GM12872 (cell line): ENCODE data around the gene RNF10.

Experiments used
- CTCF ChIP-seq: IDR thresholded peaks from 3 replicates; pipeline ENCODE4 v1.5.1; 2011; ENCODE audit warnings: low read depth, mild to moderate bottlenecking, low read length, moderate library complexity; ENCODE audit not compliant: insufficient read depth

Gene RNF10

GRCh38 chr12:120534703-120535655 is 823 bp downstream of the RNF10 start:
- no peak for TF ChIP-seq CTCF

GRCh38 chr12:120536064-120536791 is 2.1 kb downstream of the RNF10 start:
- TF ChIP-seq CTCF, result no peak

DNA sequence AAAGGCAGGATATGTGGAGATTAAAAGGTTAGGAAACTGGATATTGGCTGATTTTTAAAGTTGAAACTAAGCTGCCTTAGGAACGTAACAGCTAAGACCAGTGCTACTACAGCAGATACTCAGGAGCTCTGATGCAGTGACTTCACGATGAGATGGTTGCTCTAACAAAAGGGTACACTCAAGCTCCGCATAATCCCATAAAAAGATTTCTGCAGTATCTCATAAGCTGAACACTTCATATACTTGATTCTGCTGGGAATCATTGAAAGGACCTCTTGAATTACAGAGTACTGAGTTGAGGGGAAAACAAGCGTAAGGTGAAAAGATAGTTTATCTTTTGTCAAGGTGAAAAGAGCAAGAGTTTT is 3.7 kb downstream of the RNF10 start:
- no peak for TF ChIP-seq CTCF

DNA sequence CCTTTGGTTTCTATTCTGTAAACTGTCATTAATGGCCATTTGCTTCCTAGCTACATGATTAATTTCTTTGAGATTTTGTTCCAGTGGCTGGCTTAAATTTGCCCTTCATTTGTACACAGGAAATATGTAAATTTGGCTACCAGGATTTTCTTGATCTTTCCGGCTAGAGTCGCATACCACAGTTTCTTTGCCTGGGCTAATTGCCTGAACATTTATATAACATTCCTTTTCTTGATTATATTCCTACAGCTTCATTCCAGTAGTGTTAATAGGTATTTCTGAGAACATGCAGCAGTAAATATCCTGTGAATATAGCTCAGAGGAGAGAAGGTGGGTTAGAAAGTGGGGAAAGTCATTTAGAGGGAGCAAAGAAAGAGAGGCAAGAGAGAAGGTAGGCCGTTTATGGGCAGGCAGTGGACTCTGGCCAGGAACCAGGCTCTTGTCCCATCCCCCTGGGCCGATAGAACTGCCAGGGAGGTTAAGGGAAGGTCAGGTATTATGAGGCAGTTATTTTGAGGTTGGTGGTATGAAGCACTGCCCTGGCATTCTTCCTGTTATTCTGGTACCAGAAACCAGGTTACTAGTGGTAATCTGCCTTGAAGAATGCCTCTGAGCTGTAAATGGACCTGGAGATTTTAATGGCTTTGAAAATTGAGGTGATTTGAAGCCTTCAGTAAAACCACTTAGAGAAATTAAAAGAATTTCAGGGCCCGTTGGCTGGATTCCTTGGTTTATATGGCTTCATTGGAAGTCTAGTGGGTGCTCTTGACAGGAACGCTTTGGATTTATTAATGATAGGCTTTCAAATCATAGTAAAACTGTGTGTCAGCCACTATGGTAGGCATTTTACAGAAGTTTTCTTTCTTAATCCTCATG is 4.4 kb downstream of the RNF10 start:
- no peak for TF ChIP-seq CTCF

DNA sequence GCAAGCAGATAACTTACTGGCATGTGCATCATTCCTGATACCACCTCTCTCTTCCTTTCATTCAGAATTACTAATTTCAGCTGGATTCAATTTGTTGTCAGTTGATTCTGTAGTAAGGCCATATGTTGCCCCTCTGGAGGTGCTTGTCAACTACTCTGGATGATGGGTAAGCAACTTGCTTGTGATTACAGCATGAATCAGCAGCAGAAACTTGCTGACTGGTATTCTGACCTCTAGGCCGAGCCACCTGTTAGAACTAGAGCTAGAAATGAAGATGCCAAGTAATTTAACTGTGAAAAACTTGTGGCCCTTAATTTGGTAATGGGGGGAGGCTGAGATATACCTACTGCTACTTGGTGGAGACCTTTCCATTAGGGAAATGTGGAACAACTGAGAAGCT is 5.1 kb downstream of the RNF10 start:
- TF ChIP-seq CTCF, result no peak

GRCh38 chr12:120540445-120540844 is 6.3 kb downstream of the RNF10 start:
- no peak for TF ChIP-seq CTCF

DNA sequence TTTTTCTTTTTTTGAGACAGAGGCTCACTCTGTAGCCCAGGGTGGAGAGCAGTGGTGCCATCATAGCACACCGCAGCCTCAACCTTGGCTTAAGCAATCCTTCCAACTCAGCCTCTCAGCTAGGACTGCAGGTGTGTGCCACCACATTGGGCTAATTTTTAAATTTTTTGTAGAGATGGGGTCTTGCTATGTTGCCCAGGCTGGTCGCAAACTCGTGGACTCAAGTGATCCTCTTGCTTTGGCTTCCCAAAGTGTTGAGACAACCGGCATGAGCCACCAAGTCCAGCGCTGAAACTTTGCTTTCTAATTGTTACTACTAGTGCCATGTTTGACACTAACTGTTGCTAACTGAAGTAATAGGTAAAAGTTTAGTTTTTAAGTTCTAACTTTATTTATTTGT is 8.0 kb downstream of the RNF10 start:
- no peak for TF ChIP-seq CTCF
